Prostate gland (tissue), 2 donors: ENCODE measurements around the gene CRYGS. TPM values are rescaled to one million over a fixed set of nuclear protein-coding genes. Genes with fewer than 3 reads are reported as not detected.

ENCODE experiments used
- DNase-seq: peaks from one replicate; pipeline ENCODE4 v3.0.0-alpha.2; 2019; ENCODE audit warnings: low spot score
- H3K27ac ChIP-seq, 2 donors: fragments of 200-600 bp; sonication (generic); 2 replicates each; pipeline ENCODE4 v1.5.1; 2017 to 2019
- H3K27me3 ChIP-seq: fragments of 200-600 bp; sonication (generic); replicated peaks from 2 replicates; pipeline ENCODE4 v1.5.1; 2019; ENCODE audit not compliant: insufficient read depth
- H3K36me3 ChIP-seq, 2 donors: fragments of 200-600 bp; sonication (generic); 1 replicate in 1 of 2; 2 replicates in 1 of 2; pipeline versions ENCODE4 v1.5.1 to v1.8.1; 2017 to 2019
- H3K4me1 ChIP-seq: fragments of 200-600 bp; sonication (generic); replicated peaks from 2 replicates; pipeline ENCODE4 v1.5.1; 2019
- H3K4me3 ChIP-seq, 2 donors: fragments of 200-600 bp; sonication (generic); 2 replicates each; pipeline ENCODE4 v1.5.1; 2017 to 2019
- H3K9me3 ChIP-seq: fragments of 200-600 bp; sonication (generic); 2 replicates; pipeline ENCODE4 v1.5.1; 2017
- CTCF ChIP-seq, 4 experiments: fragments of 200-600 bp in 2 of 4; fragments of 450-650 bp in 2 of 4; sonication (generic) in 2 of 4; IDR thresholded peaks; 1 replicate in 3 of 4; 2 replicates in 1 of 4; pipeline ENCODE4 v1.5.1; 2016 to 2019; ENCODE audit warnings: antibody characterized with exemption in 4 of 4, mild to moderate bottlenecking in 2 of 4, moderate library complexity in 2 of 4
- POLR2A ChIP-seq: fragments of 450-650 bp; IDR thresholded peaks from one replicate; pipeline ENCODE4 v1.6.1; 2016; ENCODE audit warnings: antibody characterized with exemption, mild to moderate bottlenecking
- POLR2AphosphoS5 ChIP-seq: sonication (generic); formaldehyde crosslinking; IDR thresholded peaks from one replicate; pipeline ENCODE4 v1.6.1; 2017; ENCODE audit warnings: antibody characterized with exemption
- WGBS: methylation state at CpG from one replicate; pipeline ENCODE4 v1.1.5; 2018; 5-methylcytosine and 5-hydroxymethylcytosine counted together
- intact Hi-C: fragments of 100-400 bp; cut with DNase I; formaldehyde crosslinking; loops from one replicate; pipeline ENCODE4 v1.14.2; 2022
- total RNA-seq, 2 donors: library from RNA; depleted of rRNA; stranded (reverse); fragments of >200 nt; gene quantifications; one replicate each; pipeline ENCODE4 v1.1.0, GENCODE V29; 2016

Gene CRYGS
- total RNA-seq, 2 donors from 2014 or later = 1.0 to 1.1 TPM

GRCh38 chr3:186489507-186489906 lies 54.7 kb downstream of the CRYGS start:
- no peaks in the 10 kb centered on the region for H3K27me3 ChIP-seq
- no peak for DNase-seq
- H3K9me3 ChIP-seq = no peaks in the 10 kb centered on the region
- H3K4me1 ChIP-seq = no peaks in the 10 kb centered on the region
- intact Hi-C loops = no loop called here
- TF ChIP-seq POLR2A (no peak), POLR2AphosphoS5 (no peak), CTCF (IDR thresholded peaks at IDR 0.05) (no peak)
- no peaks in the 10 kb centered on the region for H3K36me3 ChIP-seq
- 84% methylated on average over 4 of the region's 4 CpGs for WGBS
- no peak overlapping the region for H3K4me3 ChIP-seq
- no peak overlapping the region for H3K27ac ChIP-seq

Other genes with a start within 250 kb of the CRYGS start
- gene DGKG, start 182.1 kb downstream of the CRYGS start, total RNA-seq = 1 to 10 TPM; 1.2 to 2.2 TPM
- 10 to 100 TPM; 10.4 to 26.0 TPM for gene TBCCD1, start 23.0 kb upstream of the CRYGS start, total RNA-seq
- gene DNAJB11, start 26.3 kb upstream of the CRYGS start, total RNA-seq = 10 to 100 TPM; 34.9 to 42.5 TPM
- gene AHSG, start 68.7 kb upstream of the CRYGS start, total RNA-seq = not detected
- gene FETUB, start 96.0 kb upstream of the CRYGS start, total RNA-seq = not detected
- not detected for gene HRG, start 121.6 kb upstream of the CRYGS start, total RNA-seq
- under 1 TPM in 1 of 2 donors, not detected in 1; 0.91 TPM for gene KNG1, start 173.0 kb upstream of the CRYGS start, total RNA-seq
- gene EIF4A2, start 239.2 kb upstream of the CRYGS start, total RNA-seq = 100 to 1,000 TPM; 291 to 402 TPM